HEK293 (cell line): Measurements from ENCODE around the gene MYO5B.

ENCODE experiments used
- CTCF ChIA-PET: fragments of 350-600 bp; formaldehyde crosslinking; extraction: SDS; loops from one replicate; lab custom pipeline; 2021; ENCODE audit warnings: antibody characterized with exemption; lab: Yijun Ruan, JAX
- POLR2A ChIA-PET: fragments of 300-600 bp; formaldehyde crosslinking; extraction: SDS; loops from one replicate; lab custom pipeline; 2020; ENCODE audit warnings: antibody characterized with exemption, inconsistent platforms; lab: Yijun Ruan, JAX
- H3K27ac ChIP-seq: fragments of 200-500 bp; sonication (Bioruptor generic); 2 replicates; pipeline ENCODE4 v1.5.1; 2014; ENCODE audit warnings: low read depth, low read length, control low read depth, inconsistent platforms; ENCODE audit errors: extremely low read depth
- H3K36me3 ChIP-seq, 2 experiments: fragments of 200-500 bp in 1 of 2; sonication (Bioruptor generic) in 1 of 2; 1 replicate in 1 of 2; 2 replicates in 1 of 2; pipeline ENCODE4 v1.5.1; 2014 to 2017; ENCODE audit warnings: inconsistent platforms in 2 of 2, low read length in 2 of 2; ENCODE audit not compliant: control insufficient read depth in 2 of 2, insufficient read depth in 1 of 2
- H3K4me1 ChIP-seq: fragments of 200-500 bp; sonication (Bioruptor generic); 2 replicates; pipeline ENCODE4 v1.5.1; 2014; ENCODE audit warnings: mild to moderate bottlenecking, low read length, inconsistent platforms; ENCODE audit not compliant: control insufficient read depth, insufficient read depth
- H3K4me3 ChIP-seq: 2 replicates; pipeline ENCODE4 v1.5.1; 2011; ENCODE audit warnings: low read depth, mild to moderate bottlenecking, control low read depth, low read length, moderate library complexity
- H3K9me3 ChIP-seq: fragments of 200-500 bp; sonication (Bioruptor generic); 2 replicates; pipeline ENCODE4 v1.5.1; 2014; ENCODE audit warnings: low read depth, low read length, inconsistent platforms; ENCODE audit not compliant: control insufficient read depth, insufficient read depth
- PRDM2 ChIP-seq: fragments of 450-650 bp; formaldehyde crosslinking; IDR thresholded peaks from 2 replicates; pipeline ENCODE4 v1.5.1; 2016; ENCODE audit warnings: missing biosample characterization, missing genetic modification characterization, borderline replicate concordance
- PRDM6 ChIP-seq: fragments of 450-650 bp; formaldehyde crosslinking; IDR thresholded peaks from 2 replicates; pipeline ENCODE4 v1.5.1; 2017; ENCODE audit warnings: missing biosample characterization, missing genetic modification characterization
- SP2 ChIP-seq: fragments of 450-650 bp; formaldehyde crosslinking; IDR thresholded peaks from 2 replicates; pipeline ENCODE4 v1.5.1; 2016; ENCODE audit warnings: missing biosample characterization, missing genetic modification characterization
- ZIC2 ChIP-seq: fragments of 450-650 bp; formaldehyde crosslinking; IDR thresholded peaks from 2 replicates; pipeline ENCODE4 v1.5.1; 2016; ENCODE audit warnings: missing biosample characterization, missing genetic modification characterization
- ZNF121 ChIP-seq: fragments of 450-650 bp; formaldehyde crosslinking; IDR thresholded peaks from 2 replicates; pipeline ENCODE4 v1.5.1; 2016; ENCODE audit warnings: missing biosample characterization, missing genetic modification characterization
- ZNF174 ChIP-seq: fragments of 450-650 bp; formaldehyde crosslinking; IDR thresholded peaks from 2 replicates; pipeline ENCODE4 v1.5.0; 2017; ENCODE audit warnings: missing biosample characterization, mild to moderate bottlenecking, missing genetic modification characterization
- ZNF449 ChIP-seq: fragments of 450-650 bp; formaldehyde crosslinking; IDR thresholded peaks from 2 replicates; pipeline ENCODE4 v1.5.1; 2017; ENCODE audit warnings: missing biosample characterization, mild to moderate bottlenecking, missing genetic modification characterization, moderate library complexity
- ZNF549 ChIP-seq: fragments of 450-650 bp; IDR thresholded peaks from 2 replicates; pipeline ENCODE4 v1.5.1; 2018; ENCODE audit warnings: missing biosample characterization, missing genetic modification characterization, mild to moderate bottlenecking, inconsistent platforms, moderate library complexity
- ZNF701 ChIP-seq: fragments of 450-650 bp; formaldehyde crosslinking; IDR thresholded peaks from 2 replicates; pipeline ENCODE4 v1.5.1; 2016; ENCODE audit warnings: missing biosample characterization, missing genetic modification characterization
- ZNF747 ChIP-seq: fragments of 450-650 bp; formaldehyde crosslinking; IDR thresholded peaks from 2 replicates; pipeline ENCODE4 v1.5.1; 2016; ENCODE audit warnings: missing biosample characterization, missing genetic modification characterization
- TF ChIP-seq, protein P1 (sequence below): fragments of 450-650 bp; formaldehyde crosslinking; IDR thresholded peaks from 2 replicates; pipeline ENCODE4 v1.5.1; 2016; ENCODE audit warnings: missing biosample characterization, missing genetic modification characterization

The MYO5B gene

DNA sequence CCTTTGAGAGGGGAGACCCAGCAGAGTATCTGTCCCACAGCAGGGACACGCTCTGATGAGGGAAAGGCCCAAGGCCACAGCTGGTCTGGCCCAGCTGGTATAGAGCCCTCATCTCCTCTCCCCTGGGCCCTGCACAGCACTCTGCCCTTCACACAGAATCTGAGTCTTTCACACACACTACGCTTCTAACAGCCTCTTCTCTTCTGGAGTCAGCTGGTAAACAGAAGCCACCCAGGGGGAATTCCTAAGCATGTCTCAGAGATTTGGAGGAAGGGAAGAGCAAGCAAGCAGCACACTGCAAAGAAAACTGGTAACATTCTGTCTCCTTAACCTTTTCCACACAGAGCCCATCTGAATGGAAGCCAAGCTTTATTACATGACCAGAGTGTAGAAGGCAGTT, 260.5 kb downstream of the MYO5B start:
- CTCF ChIA-PET, result no interaction called here

GRCh38 chr18:49933530-49934128, 261.3 kb downstream of the MYO5B start:
- peaks cover 0 to 6% of the 10 kb centered on the region in 2 experiments; a peak in 1 of 3 replicates for H3K36me3 ChIP-seq
- H3K4me1 ChIP-seq, result no peaks in the 10 kb centered on the region
- no peaks in the 10 kb centered on the region for H3K9me3 ChIP-seq
- ChIA-PET POLR2A (no interaction called here), CTCF (no interaction called here)
- no peak overlapping the region for H3K4me3 ChIP-seq
- TF ChIP-seq ZNF549, result no peak
- no peak overlapping the region for H3K27ac ChIP-seq

More for the DNA sequence above, 260.5 kb downstream of the MYO5B start:
- POLR2A ChIA-PET, result no interaction called here
- Histone ChIP-seq H3K36me3 (peaks cover 0 to 6% of the 10 kb centered on the region in 2 experiments; a peak in 1 of 3 replicates), H3K4me1 (no peaks in the 10 kb centered on the region), H3K9me3 (no peaks in the 10 kb centered on the region), H3K27ac (no peak overlapping the region), H3K4me3 (no peak overlapping the region)
- TF ChIP-seq ZNF747 (tag by site-specific recombination) (no peak), PRDM6 (no peak)
- TF ChIP-seq, protein P1, sequence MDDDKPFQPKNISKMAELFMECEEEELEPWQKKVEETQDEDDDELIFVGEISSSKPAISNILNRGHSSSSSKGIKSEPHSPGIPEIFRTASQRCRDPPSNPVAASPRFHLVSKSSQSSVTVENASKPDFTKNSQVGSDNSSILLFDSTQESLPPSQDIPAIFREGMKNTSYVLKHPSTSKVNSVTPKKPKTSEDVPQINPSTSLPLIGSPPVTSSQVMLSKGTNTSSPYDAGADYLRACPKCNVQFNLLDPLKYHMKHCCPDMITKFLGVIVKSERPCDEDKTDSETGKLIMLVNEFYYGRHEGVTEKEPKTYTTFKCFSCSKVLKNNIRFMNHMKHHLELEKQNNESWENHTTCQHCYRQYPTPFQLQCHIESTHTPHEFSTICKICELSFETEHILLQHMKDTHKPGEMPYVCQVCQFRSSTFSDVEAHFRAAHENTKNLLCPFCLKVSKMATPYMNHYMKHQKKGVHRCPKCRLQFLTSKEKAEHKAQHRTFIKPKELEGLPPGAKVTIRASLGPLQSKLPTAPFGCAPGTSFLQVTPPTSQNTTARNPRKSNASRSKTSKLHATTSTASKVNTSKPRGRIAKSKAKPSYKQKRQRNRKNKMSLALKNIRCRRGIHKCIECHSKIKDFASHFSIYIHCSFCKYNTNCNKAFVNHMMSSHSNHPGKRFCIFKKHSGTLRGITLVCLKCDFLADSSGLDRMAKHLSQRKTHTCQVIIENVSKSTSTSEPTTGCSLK (tag by site-specific recombination), result no peak

DNA sequence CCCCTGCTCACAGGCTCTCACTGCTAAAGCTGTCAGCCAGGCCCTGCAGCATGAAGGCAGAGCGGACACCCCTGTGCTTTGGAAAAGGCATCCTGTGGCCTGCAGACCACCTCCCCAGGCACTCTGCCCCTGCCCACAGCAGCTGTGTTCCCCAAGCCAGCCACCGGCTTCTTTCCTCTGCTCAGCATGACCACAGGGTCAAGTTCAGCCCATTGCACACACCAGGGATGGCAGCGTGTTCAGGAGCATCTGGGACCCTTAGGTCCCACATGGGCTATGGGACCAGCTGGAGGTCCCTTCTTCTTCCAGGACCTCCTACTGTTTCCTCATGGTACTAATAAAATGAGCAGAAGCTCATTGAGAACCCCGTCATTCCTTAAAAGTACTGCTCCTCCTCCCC, 263.2 kb downstream of the MYO5B start:
- no peaks in the 10 kb centered on the region for H3K4me1 ChIP-seq
- POLR2A ChIA-PET, result no interaction called here
- CTCF ChIA-PET, result no interaction called here
- H3K36me3 ChIP-seq, result peaks cover 0 to 6% of the 10 kb centered on the region in 2 experiments; a peak in 1 of 3 replicates
- no peak overlapping the region for H3K4me3 ChIP-seq
- no peak overlapping the region for H3K27ac ChIP-seq
- TF ChIP-seq PRDM2 (no peak), ZIC2 (tag by site-specific recombination) (no peak), ZNF449 (no peak), ZNF121 (tag by site-specific recombination) (no peak), ZNF701 (tag by site-specific recombination) (no peak), SP2 (tag by site-specific recombination) (no peak), ZNF174 (no peak)
- no peaks in the 10 kb centered on the region for H3K9me3 ChIP-seq
